ENCODE measurements around the gene NEK2. TPM values are rescaled to one million over a fixed set of nuclear protein-coding genes. Genes with fewer than 3 reads are reported as not detected.
"Not testable (repeated sequence)": the region's sequence is repeated elsewhere in the genome, so short reads cannot be mapped to it uniquely, and the experiment has no call there.

The NEK2 gene
- total and polyA plus RNA-seq, 10 donors = 0.38 to 5.5 (median 2.0) TPM

DNA sequence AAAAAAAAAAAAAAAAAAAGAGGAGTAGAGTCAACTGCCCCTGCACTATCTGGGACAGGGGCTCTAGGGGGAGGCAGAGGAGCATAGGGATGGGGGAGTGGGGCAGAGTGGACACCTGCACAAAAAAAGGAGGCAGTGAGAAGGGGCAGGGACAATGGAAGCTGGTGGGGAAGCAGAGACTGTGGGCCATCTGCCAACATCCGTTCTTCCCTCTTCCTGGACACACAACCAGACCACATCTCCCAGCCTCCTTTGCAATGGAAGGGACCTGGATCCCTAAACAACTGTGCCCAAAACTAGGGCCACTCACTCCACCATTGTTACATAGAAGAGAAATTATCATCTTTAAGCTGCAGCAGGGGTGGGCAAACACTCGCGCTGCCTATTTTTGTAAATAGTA, 38.4 kb downstream of the NEK2 start:
- intact Hi-C loops (cut with DNase I; ENCODE audit: low total_unique reads) = no loop called here
- no peak for TF ChIP-seq POLR2AphosphoS5 (IDR thresholded peaks at IDR 0.05)
- no peak for TF ChIP-seq POLR2A (IDR thresholded peaks at IDR 0.05)
- TF ChIP-seq, protein P1, sequence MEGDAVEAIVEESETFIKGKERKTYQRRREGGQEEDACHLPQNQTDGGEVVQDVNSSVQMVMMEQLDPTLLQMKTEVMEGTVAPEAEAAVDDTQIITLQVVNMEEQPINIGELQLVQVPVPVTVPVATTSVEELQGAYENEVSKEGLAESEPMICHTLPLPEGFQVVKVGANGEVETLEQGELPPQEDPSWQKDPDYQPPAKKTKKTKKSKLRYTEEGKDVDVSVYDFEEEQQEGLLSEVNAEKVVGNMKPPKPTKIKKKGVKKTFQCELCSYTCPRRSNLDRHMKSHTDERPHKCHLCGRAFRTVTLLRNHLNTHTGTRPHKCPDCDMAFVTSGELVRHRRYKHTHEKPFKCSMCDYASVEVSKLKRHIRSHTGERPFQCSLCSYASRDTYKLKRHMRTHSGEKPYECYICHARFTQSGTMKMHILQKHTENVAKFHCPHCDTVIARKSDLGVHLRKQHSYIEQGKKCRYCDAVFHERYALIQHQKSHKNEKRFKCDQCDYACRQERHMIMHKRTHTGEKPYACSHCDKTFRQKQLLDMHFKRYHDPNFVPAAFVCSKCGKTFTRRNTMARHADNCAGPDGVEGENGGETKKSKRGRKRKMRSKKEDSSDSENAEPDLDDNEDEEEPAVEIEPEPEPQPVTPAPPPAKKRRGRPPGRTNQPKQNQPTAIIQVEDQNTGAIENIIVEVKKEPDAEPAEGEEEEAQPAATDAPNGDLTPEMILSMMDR (IDR thresholded peaks at IDR 0.05 in 8 of 11, conservative IDR thresholded peaks at IDR 0.05 in 3 of 11) = no peak
- Histone ChIP-seq H3K36me3 (no peaks in the 10 kb centered on the region), H3K4me3 (no peak overlapping the region), H3K9me3 (no peaks in the 10 kb centered on the region), H3K27ac (no peak overlapping the region), H3K27me3 (replicated peaks in 1 of 7) (peaks cover 0 to 9% (median 0%) of the 10 kb centered on the region in 7 donors), H3K4me1 (peaks cover 0 to 19% (median 15%) of the 10 kb centered on the region in 6 donors)
- WGBS, 5 donors = 64 to 89% (median 78%) methylated on average over 3 of the region's 3 CpGs
- DNase-seq = no peak

DNA sequence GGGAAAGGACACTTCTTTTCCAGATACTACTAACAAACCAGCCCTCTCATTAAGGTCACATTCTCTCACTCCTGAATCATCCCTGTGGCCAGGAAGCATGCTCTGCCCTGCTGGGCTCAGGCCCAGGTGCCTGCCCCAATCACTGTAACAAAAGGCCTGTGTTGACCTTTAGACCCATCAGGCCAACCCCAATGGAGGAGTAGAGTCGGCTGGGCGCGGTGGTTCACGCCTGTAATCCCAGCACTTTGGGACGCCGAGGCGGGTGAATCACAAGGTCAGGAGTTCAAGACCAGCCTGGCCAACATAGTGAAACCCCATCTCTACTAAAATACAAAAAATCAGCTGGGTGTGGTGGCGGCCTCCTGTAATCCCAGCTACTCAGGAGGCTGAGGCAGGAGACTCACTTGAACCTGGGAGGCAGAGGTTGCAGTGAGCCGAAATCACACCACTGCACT, 38.8 kb downstream of the NEK2 start:
- H3K36me3 ChIP-seq; H3K27ac ChIP-seq; DNase-seq; H3K27me3 ChIP-seq (replicated peaks in 1 of 7); intact Hi-C loops (cut with DNase I; ENCODE audit: low total_unique reads); H3K9me3 ChIP-seq; H3K4me3 ChIP-seq: not testable (repeated sequence)
- H3K4me1 ChIP-seq = peaks cover 0 to 21% (median 16%) of the 10 kb centered on the region in 6 donors
- 70 to 88% (median 78%) methylated on average over 6 to 9 of the region's 9 CpGs for WGBS, 5 donors

DNA sequence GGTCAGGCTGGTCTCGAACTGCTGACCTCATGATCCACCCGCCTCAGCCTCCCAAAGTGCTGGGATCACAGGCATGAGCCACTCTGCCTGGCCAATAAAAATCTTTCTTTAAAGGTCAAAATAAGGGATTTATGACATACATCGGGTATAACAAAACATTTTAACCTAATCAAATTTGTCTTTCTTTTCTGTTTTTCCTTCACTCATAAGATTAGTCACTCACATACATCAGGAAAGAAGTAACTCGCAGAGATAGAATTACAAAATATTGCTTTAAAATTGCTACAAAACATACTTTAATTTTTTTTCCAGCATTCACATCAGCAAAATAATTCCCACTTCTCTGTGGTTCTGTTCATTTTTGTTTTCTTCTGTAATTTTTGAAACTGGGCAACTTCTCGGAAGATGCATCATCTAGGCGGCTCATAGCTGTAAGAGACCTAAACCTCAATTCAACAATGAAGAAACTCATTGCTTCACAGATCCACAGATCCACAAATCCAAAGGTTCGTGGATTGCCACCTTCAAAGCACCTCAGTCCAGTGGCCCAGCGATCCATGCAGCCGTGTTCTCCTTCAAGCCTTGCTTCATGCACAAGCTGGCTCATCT, 39.7 kb downstream of the NEK2 start:
- WGBS, 5 donors = 81 to 94% (median 83%) methylated on average over 9 of the region's 9 CpGs
- intact Hi-C loops (cut with DNase I; ENCODE audit: low total_unique reads) = no loop called here

DNA sequence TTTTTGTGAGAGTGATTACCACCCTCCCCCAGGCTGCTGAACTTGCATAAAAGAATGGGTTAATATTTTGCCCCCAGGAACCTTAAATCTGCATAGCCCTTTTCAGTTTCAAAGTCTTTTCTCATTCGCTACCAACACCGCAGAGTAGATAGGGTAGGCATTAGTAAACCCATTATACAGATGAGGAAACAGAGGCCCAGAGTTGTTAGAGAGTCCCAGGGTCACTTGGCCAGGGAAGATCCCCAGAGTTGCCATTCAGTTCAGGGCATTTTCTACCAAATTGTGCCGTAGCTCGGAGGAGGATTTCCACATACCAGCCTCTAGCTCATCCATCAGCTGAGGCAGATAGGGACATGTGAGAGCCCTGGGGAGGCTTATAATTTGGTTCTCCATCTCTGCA, 40.5 kb downstream of the NEK2 start:
- no peak for DNase-seq
- TF ChIP-seq, protein P1 (IDR thresholded peaks at IDR 0.05 in 8 of 11, conservative IDR thresholded peaks at IDR 0.05 in 3 of 11) = no peak
- no peak for TF ChIP-seq POLR2AphosphoS5 (IDR thresholded peaks at IDR 0.05)
- TF ChIP-seq POLR2A (IDR thresholded peaks at IDR 0.05) = no peak
- Histone ChIP-seq H3K4me3 (no peak overlapping the region), H3K27me3 (replicated peaks in 1 of 7) (peaks cover 0 to 9% (median 0%) of the 10 kb centered on the region in 7 donors), H3K9me3 (no peaks in the 10 kb centered on the region), H3K36me3 (no peaks in the 10 kb centered on the region), H3K4me1 (peaks cover 0 to 38% (median 21%) of the 10 kb centered on the region in 6 donors), H3K27ac (no peak overlapping the region)
- 88 to 98% (median 97%) methylated on average over 4 of the region's 4 CpGs for WGBS, 5 donors
- intact Hi-C loops (cut with DNase I; ENCODE audit: low total_unique reads) = no loop called here

More for the DNA sequence above, 39.7 kb downstream of the NEK2 start:
- Histone ChIP-seq H3K27ac (no peak overlapping the region), H3K9me3 (no peaks in the 10 kb centered on the region), H3K27me3 (replicated peaks in 1 of 7) (peaks cover 0 to 9% (median 0%) of the 10 kb centered on the region in 7 donors), H3K36me3 (no peaks in the 10 kb centered on the region), H3K4me3 (no peak overlapping the region), H3K4me1 (peaks cover 0 to 30% (median 18%) of the 10 kb centered on the region in 6 donors)
- TF ChIP-seq POLR2AphosphoS5 (IDR thresholded peaks at IDR 0.05) = no peak
- TF ChIP-seq, protein P1 (IDR thresholded peaks at IDR 0.05 in 8 of 11, conservative IDR thresholded peaks at IDR 0.05 in 3 of 11) = no peak
- no peak for TF ChIP-seq POLR2A (IDR thresholded peaks at IDR 0.05)
- DNase-seq = no peak

Measured in spleen (tissue), 11 donors.